Cardiac muscle cell (in vitro differentiated cells and primary cell): Measurements from ENCODE around the gene LCN9. TPM values are rescaled to one million over a fixed set of nuclear protein-coding genes. Genes with fewer than 3 reads are reported as not detected.

Source experiments
- DNase-seq, 2 donors: peaks; one replicate each; pipeline versions ENCODE4 v3.0.0 to v3.0.0-alpha.2; 2010 to 2017; ENCODE audit warnings: low read depth in 1 of 2, low spot score in 1 of 2
- H3K27ac ChIP-seq: fragments of 200-600 bp; sonication (generic); 2 replicates; pipeline ENCODE4 v1.5.1; 2016
- H3K27me3 ChIP-seq: fragments of 200-600 bp; sonication (generic); 2 replicates; pipeline ENCODE4 v1.6.0; 2016; ENCODE audit warnings: control low read depth
- H3K36me3 ChIP-seq: fragments of 200-600 bp; sonication (generic); 2 replicates; pipeline ENCODE4 v1.5.1; 2016; ENCODE audit warnings: control low read depth
- H3K4me1 ChIP-seq: fragments of 200-600 bp; sonication (generic); 2 replicates; pipeline ENCODE4 v1.8.1; 2017; ENCODE audit warnings: low read depth, mild to moderate bottlenecking, mixed run types
- H3K4me3 ChIP-seq: fragments of 200-600 bp; sonication (generic); 2 replicates; pipeline ENCODE4 v1.5.1; 2016; ENCODE audit warnings: mild to moderate bottlenecking
- H3K9me3 ChIP-seq: fragments of 200-600 bp; sonication (generic); 2 replicates; pipeline ENCODE4 v1.5.1; 2017; ENCODE audit warnings: low read depth, mild to moderate bottlenecking, control low read depth
- CTCF ChIP-seq: IDR thresholded peaks from 2 replicates; pipeline ENCODE4 v1.5.1; 2012; ENCODE audit warnings: low read depth, mild to moderate bottlenecking, low read length
- polyA plus RNA-seq: library from polyadenylated mRNA; unstranded; fragments of >200 nt; fragmentation: Nextera tagmentation; extraction: Ambion mirVana; gene quantifications from 2 replicates; pipeline ENCODE4 v1.2.1, GENCODE V29; 2016
- total RNA-seq: library from RNA; depleted of rRNA; stranded (reverse); fragments of >200 nt; gene quantifications from 2 replicates; pipeline ENCODE4 v1.2.3, GENCODE V29; 2016

The LCN9 gene
- total and polyA plus RNA-seq, 2 experiments from 2014 or later, result 0.17 TPM; not detected in 1

DNA sequence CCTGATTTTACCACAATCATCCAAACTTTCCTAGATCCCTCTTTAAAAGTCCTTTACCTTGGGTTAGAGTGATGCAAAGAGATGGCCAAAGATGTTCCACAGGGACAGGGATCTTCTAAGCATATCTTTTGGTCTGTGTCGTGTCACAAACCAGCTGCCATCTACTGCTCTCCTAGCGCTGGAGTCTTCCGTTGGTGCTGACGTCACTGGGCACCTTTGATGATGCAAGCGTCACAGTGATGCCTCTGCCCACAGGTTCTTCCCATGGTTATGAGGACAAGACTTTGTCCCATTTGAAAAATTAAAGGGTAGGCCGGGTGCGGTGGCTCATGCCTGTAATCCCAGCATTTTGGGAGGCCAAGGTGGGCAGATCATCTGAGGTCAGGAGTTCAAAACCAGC lies 22.1 kb upstream of the LCN9 start:
- no peak for DNase-seq

DNA sequence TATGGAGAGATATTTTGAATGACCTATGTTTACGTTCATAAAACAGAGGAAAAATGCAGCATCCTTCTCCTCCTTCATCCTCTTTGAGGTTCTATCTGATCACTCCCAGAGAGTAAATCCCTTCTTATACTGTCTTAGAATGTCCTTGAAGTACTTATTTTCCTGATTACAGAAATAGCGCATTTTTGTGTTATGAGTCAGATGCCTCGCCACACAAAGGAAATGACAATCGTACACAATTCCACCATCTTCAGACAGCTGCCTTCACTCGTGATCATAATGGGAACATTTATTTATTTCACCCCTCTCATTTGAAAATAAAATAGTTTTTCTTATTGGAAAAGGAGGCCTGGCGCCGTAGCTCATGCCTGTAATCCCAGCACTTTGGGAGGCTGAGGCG lies 21.4 kb upstream of the LCN9 start:
- Histone ChIP-seq H3K4me3 (no peak overlapping the region), H3K4me1 (no peaks in the 10 kb centered on the region), H3K36me3 (no peaks in the 10 kb centered on the region), H3K27me3 (no peaks in the 10 kb centered on the region), H3K9me3 (no peaks in the 10 kb centered on the region), H3K27ac (no peak overlapping the region)
- peak in 1 of 2 donors; percentile 45 for DNase-seq
- TF ChIP-seq CTCF, result no peak

More for the DNA sequence above, 22.1 kb upstream of the LCN9 start:
- no peak for TF ChIP-seq CTCF
- no peaks in the 10 kb centered on the region for H3K9me3 ChIP-seq
- no peaks in the 10 kb centered on the region for H3K36me3 ChIP-seq
- no peaks in the 10 kb centered on the region for H3K4me1 ChIP-seq
- H3K27ac ChIP-seq, result no peak overlapping the region
- H3K27me3 ChIP-seq, result no peaks in the 10 kb centered on the region
- H3K4me3 ChIP-seq, result no peak overlapping the region

DNA sequence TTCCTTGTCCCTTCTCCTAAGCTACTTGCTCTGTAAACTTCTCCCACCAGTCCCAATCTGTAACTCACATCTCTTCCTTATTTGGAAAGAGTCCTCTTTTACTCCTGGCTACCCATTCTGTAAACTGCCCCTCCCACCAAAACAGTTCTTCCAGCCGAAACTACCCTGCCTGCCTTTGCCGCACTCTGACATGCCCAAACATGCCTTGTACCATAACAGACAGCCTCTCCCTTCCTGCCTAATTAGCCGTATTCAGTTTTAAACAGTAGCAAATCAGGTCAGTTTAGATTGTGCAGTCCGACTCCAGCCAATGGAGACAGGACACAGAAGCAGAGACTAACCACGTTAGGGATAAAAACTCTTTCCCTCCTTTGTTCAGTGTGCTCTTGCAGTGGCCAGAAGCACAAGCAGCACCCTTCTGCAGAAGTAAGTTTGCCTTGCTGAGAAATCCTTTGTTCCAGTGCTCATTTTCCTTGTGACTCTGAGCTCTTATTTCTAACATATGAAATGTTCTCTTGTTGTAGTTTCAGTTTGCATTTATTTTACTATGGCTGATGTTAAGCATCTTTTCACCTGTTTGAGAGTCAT lies 18.4 kb upstream of the LCN9 start:
- no peaks in the 10 kb centered on the region for H3K9me3 ChIP-seq
- no peak overlapping the region for H3K27ac ChIP-seq
- no peak for TF ChIP-seq CTCF
- DNase-seq, result no peak
- H3K4me1 ChIP-seq, result no peaks in the 10 kb centered on the region
- no peaks in the 10 kb centered on the region for H3K36me3 ChIP-seq
- H3K4me3 ChIP-seq, result no peak overlapping the region
- H3K27me3 ChIP-seq, result no peaks in the 10 kb centered on the region

- no peak overlapping the region for H3K4me3 ChIP-seq
- H3K4me1 ChIP-seq, result no peaks in the 10 kb centered on the region
- H3K36me3 ChIP-seq, result no peaks in the 10 kb centered on the region
- no peak for TF ChIP-seq CTCF
- H3K9me3 ChIP-seq, result no peaks in the 10 kb centered on the region
- H3K27ac ChIP-seq, result no peak overlapping the region
- no peak for DNase-seq
- H3K27me3 ChIP-seq, result no peaks in the 10 kb centered on the region
These were observed 15.2 kb upstream of the LCN9 start for GRCh38 chr9:135647884-135648283.

DNA sequence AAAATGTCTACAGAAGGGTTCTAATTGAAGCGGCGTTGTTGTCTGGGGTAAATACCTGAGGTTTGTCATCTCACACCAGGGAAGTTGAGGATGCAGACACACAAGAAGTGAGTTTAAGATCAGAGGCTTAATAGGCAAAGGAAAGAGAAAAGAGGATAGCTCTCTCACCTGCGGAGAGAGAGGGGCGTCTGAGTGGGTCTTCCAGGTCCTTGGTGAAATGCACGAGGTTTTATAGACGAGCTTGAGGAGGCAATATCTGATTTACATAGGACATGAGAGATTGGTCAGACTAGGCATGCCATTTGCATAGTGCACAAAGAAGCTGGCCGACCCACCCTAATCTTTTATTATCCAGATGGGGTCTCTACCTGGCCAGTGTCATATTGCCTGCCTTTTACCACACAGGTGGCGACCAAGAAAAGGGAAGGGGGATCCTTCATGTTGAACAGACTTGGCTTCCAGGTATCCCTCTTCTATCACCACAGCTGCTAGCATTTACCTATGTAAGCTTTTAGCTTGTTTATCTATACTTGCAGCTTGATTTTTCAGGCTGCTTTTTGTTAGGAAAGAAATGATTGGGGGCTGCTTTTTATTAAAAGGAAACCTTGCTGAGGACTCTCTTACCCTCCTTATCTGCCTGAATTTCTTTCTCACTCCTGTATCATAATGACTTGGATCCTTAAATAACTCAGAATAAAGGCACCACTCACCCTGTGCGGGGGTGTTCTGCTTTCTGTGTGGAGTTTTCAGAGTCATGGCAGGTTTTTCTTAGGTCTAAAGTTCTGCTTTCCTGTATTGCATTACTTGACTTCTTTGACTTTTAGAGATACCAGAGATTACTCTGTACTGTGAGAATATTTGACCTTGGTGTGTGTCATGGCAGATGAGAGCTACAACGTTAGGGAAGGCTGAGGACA lies 14.4 kb upstream of the LCN9 start:
- no peak for DNase-seq
- H3K27ac ChIP-seq, result no peak overlapping the region

More for the DNA sequence above, 14.4 kb upstream of the LCN9 start:
- no peaks in the 10 kb centered on the region for H3K4me1 ChIP-seq
- no peak for TF ChIP-seq CTCF
- no peak overlapping the region for H3K4me3 ChIP-seq
- H3K36me3 ChIP-seq, result no peaks in the 10 kb centered on the region
- H3K9me3 ChIP-seq, result no peaks in the 10 kb centered on the region
- H3K27me3 ChIP-seq, result no peaks in the 10 kb centered on the region
